Testis (tissue), 3 donors: ENCODE measurements around the gene EPB41L1. TPM values are rescaled to one million over a fixed set of nuclear protein-coding genes. Genes with fewer than 3 reads are reported as not detected.

Source experiments
- DNase-seq: peaks from one replicate; pipeline ENCODE4 v3.0.0-alpha.2; 2019
- H3K27ac ChIP-seq, 2 donors: fragments of 200-600 bp; sonication (generic); one replicate each; pipeline ENCODE4 v1.5.1; 2019
- H3K27me3 ChIP-seq: fragments of 200-600 bp; sonication (generic); one replicate; pipeline ENCODE4 v1.5.1; 2019
- H3K36me3 ChIP-seq: fragments of 200-600 bp; sonication (generic); one replicate; pipeline ENCODE4 v1.5.1; 2017; ENCODE audit warnings: low read depth; ENCODE audit errors: missing control alignments
- H3K4me1 ChIP-seq: fragments of 200-600 bp; sonication (generic); one replicate; pipeline ENCODE4 v1.5.1; 2019
- H3K4me3 ChIP-seq, 2 donors: fragments of 200-600 bp; sonication (generic); one replicate each; pipeline ENCODE4 v1.5.1; 2017 to 2019
- H3K9me3 ChIP-seq: fragments of 200-600 bp; sonication (generic); one replicate; pipeline ENCODE4 v1.5.1; 2017
- CTCF ChIP-seq, 3 experiments: fragments of 450-650 bp in 2 of 3; fragments of 200-600 bp in 1 of 3; sonication (generic) in 1 of 3; IDR thresholded peaks; one replicate each; pipeline ENCODE4 v1.5.1; 2016 to 2019; ENCODE audit warnings: antibody characterized with exemption in 3 of 3, mild to moderate bottlenecking in 2 of 3, moderate library complexity in 1 of 3
- POLR2A ChIP-seq: fragments of 450-650 bp; IDR thresholded peaks from one replicate; pipeline ENCODE4 v1.6.1; 2017; ENCODE audit warnings: antibody characterized with exemption, mild to moderate bottlenecking, moderate library complexity
- WGBS, 2 donors: methylation state at CpG; one replicate each; pipeline ENCODE4 v1.1.5; 2018; 5-methylcytosine and 5-hydroxymethylcytosine counted together
- intact Hi-C: fragments of 100-400 bp; cut with DNase I; formaldehyde crosslinking; loops from one replicate; pipeline ENCODE4 v1.15.1; 2023; ENCODE audit warnings: low total_unique reads
- polyA plus RNA-seq: library from polyadenylated mRNA; stranded (reverse); fragments of 350-450 nt; fragmentation: Illumina TruSeq; extraction: RNeasy Lipid Tissue Mini Kit (QIAGEN cat#74804); gene quantifications from one replicate; pipeline ENCODE4 v1.2.3, GENCODE V29; 2014; ENCODE audit warnings: low read depth, low replicate concordance; ENCODE audit not compliant: insufficient read depth
- total RNA-seq, 2 donors: library from RNA; depleted of rRNA; stranded (reverse); fragments of >200 nt; gene quantifications; one replicate each; pipeline ENCODE4 v1.2.3, GENCODE V29; 2016

Gene EPB41L1
- total and polyA plus RNA-seq, 3 donors from 2014 or later, result 49.8 to 65.3 (median 63.7) TPM

GRCh38 chr20:36252511-36252910, 98.0 kb downstream of the EPB41L1 start:
- no peaks in the 10 kb centered on the region for H3K4me1 ChIP-seq
- DNase-seq, result no peak
- intact Hi-C loops, result no loop called here
- H3K4me3 ChIP-seq, result no peak overlapping the region
- H3K27me3 ChIP-seq, result no peaks in the 10 kb centered on the region
- H3K27ac ChIP-seq, result no peak overlapping the region
- H3K36me3 ChIP-seq, result no peaks in the 10 kb centered on the region
- TF ChIP-seq POLR2A, result no peak
- no peak for TF ChIP-seq CTCF (IDR thresholded peaks at IDR 0.05)
- no peaks in the 10 kb centered on the region for H3K9me3 ChIP-seq
- 91 to 93% methylated on average over 3 of the region's 3 CpGs for WGBS, 2 donors

GRCh38 chr20:36253036-36253435, 98.5 kb downstream of the EPB41L1 start:
- TF ChIP-seq CTCF (IDR thresholded peaks at IDR 0.05) (no peak), POLR2A (no peak)
- Histone ChIP-seq H3K27me3 (no peaks in the 10 kb centered on the region), H3K9me3 (no peaks in the 10 kb centered on the region), H3K36me3 (no peaks in the 10 kb centered on the region), H3K4me1 (no peaks in the 10 kb centered on the region), H3K27ac (no peak overlapping the region), H3K4me3 (no peak overlapping the region)
- 90 to 91% methylated on average over 9 of the region's 9 CpGs for WGBS, 2 donors
- no peak for DNase-seq
- intact Hi-C loops, result no loop called here

GRCh38 chr20:36254076-36254475, 99.5 kb downstream of the EPB41L1 start:
- Histone ChIP-seq H3K27me3 (no peaks in the 10 kb centered on the region), H3K4me1 (no peaks in the 10 kb centered on the region), H3K9me3 (no peaks in the 10 kb centered on the region), H3K27ac (no peak overlapping the region), H3K4me3 (no peak overlapping the region), H3K36me3 (no peaks in the 10 kb centered on the region)
- TF ChIP-seq CTCF (IDR thresholded peaks at IDR 0.05) (no peak), POLR2A (no peak)
- 78 to 81% methylated on average over 2 of the region's 2 CpGs for WGBS, 2 donors
- intact Hi-C loops, result no loop called here
- no peak for DNase-seq

GRCh38 chr20:36255445-36255844, 100.9 kb downstream of the EPB41L1 start:
- no peak for TF ChIP-seq POLR2A
- TF ChIP-seq CTCF (IDR thresholded peaks at IDR 0.05), result no peak
- H3K9me3 ChIP-seq, result no peaks in the 10 kb centered on the region
- WGBS, 2 donors, result 95 to 99% methylated on average over 11 to 12 of the region's 12 CpGs
- intact Hi-C loops, result no loop called here
- no peak overlapping the region for H3K4me3 ChIP-seq
- H3K27ac ChIP-seq, result no peak overlapping the region
- H3K36me3 ChIP-seq, result no peaks in the 10 kb centered on the region
- no peak for DNase-seq
- no peaks in the 10 kb centered on the region for H3K27me3 ChIP-seq
- no peaks in the 10 kb centered on the region for H3K4me1 ChIP-seq

- no peaks in the 10 kb centered on the region for H3K27me3 ChIP-seq
- no peak overlapping the region for H3K4me3 ChIP-seq
- H3K4me1 ChIP-seq, result no peaks in the 10 kb centered on the region
- H3K9me3 ChIP-seq, result no peaks in the 10 kb centered on the region
- no peak for DNase-seq
- WGBS, 2 donors, result 69 to 70% methylated on average over 15 to 16 of the region's 16 CpGs
- H3K36me3 ChIP-seq, result no peaks in the 10 kb centered on the region
- H3K27ac ChIP-seq, result no peak overlapping the region
- no peak for TF ChIP-seq POLR2A
- no peak for TF ChIP-seq CTCF (IDR thresholded peaks at IDR 0.05)
- intact Hi-C loops, result no loop called here
Observed at GRCh38 chr20:36259177-36260061, 104.9 kb downstream of the EPB41L1 start.
